ENCODE measurements around the gene HPCAL1. TPM values are rescaled to one million over a fixed set of nuclear protein-coding genes. Genes with fewer than 3 reads are reported as not detected.

The HPCAL1 gene
- total and polyA plus RNA-seq, 2 of the 4 experiments (the other 2 are of a cell fraction): 8.2 to 33.7 TPM

GRCh38 chr2:10276481-10277292 is 26.0 kb upstream of the HPCAL1 start (continued):
- no peak for TF ChIP-seq SMC3 (IDR thresholded peaks at IDR 0.05; ENCODE audit: low read depth, low read length)

- Histone ChIP-seq H2BK20ac (ENCODE audit: low read depth, low read length) (no peak overlapping the region), H3K79me1 (ENCODE audit: low read depth in 1 of 2, low read length in 2 of 2) (no peaks in the 10 kb centered on the region; a peak in 1 of 4 replicates), H2AFZ (replicated peaks; ENCODE audit: low read length, poor library complexity) (no peak overlapping the region), H3K27me3 (ENCODE audit: control insufficient read depth, insufficient read depth, low read length) (no peaks in the 10 kb centered on the region), H2BK15ac (ENCODE audit: low read depth, low read length) (no peak overlapping the region), H2AK5ac (ENCODE audit: low read depth, low read length) (0 out of 2 replicates have a peak overlapping the region, but pooled peaks have one; percentile 1), H3K4me2 (ENCODE audit: low read depth, low read length) (no peak overlapping the region), H3K18ac (ENCODE audit: low read depth, low read length) (no peak overlapping the region), H4K20me1 (ENCODE audit: insufficient read depth, low read length) (no peaks in the 10 kb centered on the region), H4K5ac (ENCODE audit: low read depth, low read length) (no peak overlapping the region), H3K27ac (ENCODE audit: insufficient read depth, low read length) (no peak overlapping the region), H2AK9ac (replicated peaks; ENCODE audit: low read depth, low read length, poor library complexity) (peak overlapping the region; percentile 33), H2BK5ac (ENCODE audit: low read depth, low read length, poor library complexity, severe bottlenecking) (no peak overlapping the region), H3K4me3 (ENCODE audit: insufficient read depth, low read depth, low read length) (no peak overlapping the region), H3K14ac (replicated peaks; ENCODE audit: low read depth, low read length) (no peak overlapping the region), H3K4ac (ENCODE audit: low read depth, low read length) (no peak overlapping the region), H4K91ac (ENCODE audit: insufficient read depth, low read depth, low read length) (no peak overlapping the region), H3K9ac (ENCODE audit: low read depth, low read length) (no peak overlapping the region), H2BK120ac (ENCODE audit: low read depth, low read length) (no peak overlapping the region), H3K9me1 (ENCODE audit: insufficient read depth, low read length) (peaks cover 7% of the 10 kb centered on the region), H4K8ac (ENCODE audit: low read depth in 2 of 2, low read length in 2 of 2) (peak overlapping the region in 1 of 2 experiments; percentile 68; a peak in 1 of 4 replicates), H3K9me3 (ENCODE audit: control insufficient read depth, insufficient read depth, low read length) (no peaks in the 10 kb centered on the region), H3K23ac (ENCODE audit: low read depth, low read length) (no peak overlapping the region), H3K36me3 (ENCODE audit: control insufficient read depth, insufficient read depth, low read length) (no peaks in the 10 kb centered on the region), H3K56ac (ENCODE audit: extremely low read depth, insufficient read depth, low read length) (no peak overlapping the region), H3K4me1 (ENCODE audit: control insufficient read depth, insufficient read depth, low read length) (peaks cover 5% of the 10 kb centered on the region)
- no TSS peak for BruUV-seq (replicated peaks)
- intact Hi-C loops (cut with micrococcal nuclease): no loop called here
- 90% methylated on average over 20 of the region's 26 CpGs; no CpG with 5 or more reads in 1 of the 2 experiments for WGBS, 2 experiments (ENCODE audit: extremely low coverage in 2 of 2, insufficient read length in 1 of 2)
- DNase-seq: no peak
- ATAC-seq (ENCODE audit: low read depth): 0 out of 2 replicates have a peak, but pooled peaks have one; percentile 11
- ChIA-PET POLR2A (ENCODE audit: unreplicated experiment) (interaction anchor here (1.0 kb wide), 1 partner anchor 10 kb away, joined by 4 read pairs; no protein-coding TSS in a partner anchor), CTCF (interaction anchor here (0.6 kb wide), 1 partner anchor 139 kb away, joined by 3 read pairs; no protein-coding TSS in a partner anchor)
- dilution Hi-C loops (cut with HindIII; ENCODE audit: low sequenced_read_pairs, unreplicated experiment): no loop called here
- in situ Hi-C loops (cut with MboI; ENCODE audit: low sequenced_read_pairs): no loop called here
- TF ChIP-seq CEBPB (IDR thresholded peaks at IDR 0.05; ENCODE audit: low read depth, low read length) (no peak), RAD21 (IDR thresholded peaks at IDR 0.05; ENCODE audit: low read length) (no peak), SMC3 (IDR thresholded peaks at IDR 0.05; ENCODE audit: low read depth, low read length) (no peak), RFX5 (IDR thresholded peaks at IDR 0.05; ENCODE audit: low read depth, low read length) (no peak), ELK1 (IDR thresholded peaks at IDR 0.05; ENCODE audit: borderline replicate concordance, low read depth, low read length) (no peak), MAZ (IDR thresholded peaks at IDR 0.05; ENCODE audit: borderline replicate concordance, low read depth, low read length) (no peak), NFE2L2 (IDR thresholded peaks at IDR 0.05; ENCODE audit: low read depth, low read length) (no peak), BHLHE40 (IDR thresholded peaks at IDR 0.05; ENCODE audit: low read depth, low read length) (no peak), RCOR1 (IDR thresholded peaks at IDR 0.05; ENCODE audit: insufficient replicate concordance, low read length) (no peak), USF2 (IDR thresholded peaks at IDR 0.05; ENCODE audit: low read depth, low read length) (no peak), MXI1 (IDR thresholded peaks at IDR 0.05; ENCODE audit: borderline replicate concordance, low read depth, low read length) (no peak), CHD1 (IDR thresholded peaks at IDR 0.05; ENCODE audit: low read depth, low read length) (no peak)
Observed at GRCh38 chr2:10277293-10278028, 25.2 kb upstream of the HPCAL1 start.
